GM23338 (cell line): ENCODE data around the gene MEAK7. TPM values are rescaled to one million over a fixed set of nuclear protein-coding genes. Genes with fewer than 3 reads are reported as not detected.

Source experiments
- ATAC-seq: fragments of 200-7000 bp; cut with Tn5 transposase; 3 replicates; pipeline ENCODE4 v1.9.1; 2020
- DNase-seq: peaks from one replicate; pipeline ENCODE4 v3.0.0-alpha.2; 2015; ENCODE audit warnings: low spot score
- H2AFZ ChIP-seq: fragments of 200-600 bp; sonication (generic); 2 replicates; pipeline ENCODE4 v1.8.0; 2016; ENCODE audit warnings: antibody characterized with exemption, mild to moderate bottlenecking, moderate library complexity
- H3F3A ChIP-seq: fragments of 200-600 bp; sonication (generic); replicated peaks from 2 replicates; pipeline ENCODE4 v1.8.0; 2017; ENCODE audit warnings: antibody characterized with exemption, mixed run types, low read depth
- H3K27ac ChIP-seq: fragments of 200-600 bp; sonication (generic); 2 replicates; pipeline ENCODE4 v1.6.1; 2016; ENCODE audit warnings: low read depth
- H3K27me3 ChIP-seq: fragments of 200-600 bp; sonication (generic); 2 replicates; pipeline ENCODE4 v1.8.0; 2016; ENCODE audit warnings: mild to moderate bottlenecking, mixed run types, moderate library complexity; ENCODE audit not compliant: insufficient read depth
- H3K36me3 ChIP-seq: fragments of 200-600 bp; sonication (generic); 2 replicates; pipeline ENCODE4 v1.8.0; 2016; ENCODE audit warnings: mild to moderate bottlenecking; ENCODE audit not compliant: insufficient read depth
- H3K4me1 ChIP-seq: fragments of 200-600 bp; sonication (generic); 2 replicates; pipeline ENCODE4 v1.8.0; 2016; ENCODE audit warnings: mild to moderate bottlenecking, moderate library complexity; ENCODE audit not compliant: insufficient read depth
- H3K4me2 ChIP-seq: fragments of 200-600 bp; sonication (generic); 2 replicates; pipeline ENCODE4 v1.7.1; 2017; ENCODE audit warnings: mixed run types
- H3K4me3 ChIP-seq: fragments of 200-600 bp; sonication (generic); 2 replicates; pipeline ENCODE4 v1.6.1; 2016; ENCODE audit warnings: mixed run types
- H3K79me2 ChIP-seq: fragments of 200-600 bp; sonication (generic); replicated peaks from 2 replicates; pipeline ENCODE4 v1.8.0; 2017; ENCODE audit warnings: mild to moderate bottlenecking; ENCODE audit not compliant: insufficient read depth
- H3K9me2 ChIP-seq: fragments of 200-600 bp; sonication (generic); 2 replicates; pipeline ENCODE4 v1.8.0; 2017; ENCODE audit not compliant: insufficient read depth
- H4K20me1 ChIP-seq: fragments of 200-600 bp; sonication (generic); replicated peaks from 2 replicates; pipeline ENCODE4 v1.8.0; 2017; ENCODE audit warnings: mild to moderate bottlenecking; ENCODE audit not compliant: insufficient read depth
- H3K27ac Mint-ChIP-seq: 2 replicates; pipeline ENCODE4 v1.8.0; 2020; ENCODE audit warnings: inconsistent platforms, mild to moderate bottlenecking, moderate library complexity, mixed read lengths
- H3K27me3 Mint-ChIP-seq: 3 replicates; pipeline ENCODE4 v1.8.0; 2022; ENCODE audit warnings: low read depth, mild to moderate bottlenecking, moderate library complexity, mixed read lengths, inconsistent platforms; ENCODE audit not compliant: insufficient read depth, poor library complexity
- H3K36me3 Mint-ChIP-seq: 3 replicates; pipeline ENCODE4 v1.8.0; 2021; ENCODE audit warnings: low read depth, mild to moderate bottlenecking, inconsistent platforms, moderate library complexity, mixed read lengths
- H3K4me1 Mint-ChIP-seq: 3 replicates; pipeline ENCODE4 v1.8.0; 2020; ENCODE audit warnings: mild to moderate bottlenecking, inconsistent platforms, mixed read lengths
- H3K4me3 Mint-ChIP-seq: 3 replicates; pipeline ENCODE4 v1.8.0; 2021; ENCODE audit warnings: moderate library complexity, mild to moderate bottlenecking, inconsistent platforms, mixed read lengths
- H3K9me3 Mint-ChIP-seq: 3 replicates; pipeline ENCODE4 v1.8.0; 2020; ENCODE audit warnings: moderate library complexity, mild to moderate bottlenecking, inconsistent platforms, mixed read lengths
- CREB1 ChIP-seq: fragments of 250-450 bp; sonication (Bioruptor Pico); IDR thresholded peaks from 2 replicates; pipeline ENCODE4 v1.5.0; 2020; ENCODE audit warnings: low read depth, mild to moderate bottlenecking, moderate library complexity
- CTCF ChIP-seq, 2 experiments: fragments of 200-600 bp in 1 of 2; sonication (generic) in 1 of 2; conservative IDR thresholded peaks; 2 replicates each; pipeline versions ENCODE4 v1.5.1 to v1.6.1; 2016 to 2017; ENCODE audit warnings: antibody characterized with exemption in 2 of 2, low read depth in 2 of 2, mild to moderate bottlenecking in 2 of 2, moderate library complexity in 1 of 2
- EZH2 ChIP-seq: fragments of 200-600 bp; sonication (generic); IDR thresholded peaks from one replicate; pipeline ENCODE4 v1.8.0; 2017; ENCODE audit warnings: antibody characterized with exemption, mild to moderate bottlenecking, low read depth; ENCODE audit not compliant: unreplicated experiment
- EZH2phosphoT487 ChIP-seq: fragments of 200-600 bp; sonication (generic); IDR thresholded peaks from one replicate; pipeline ENCODE4 v1.8.1; 2018; ENCODE audit warnings: antibody characterized with exemption; ENCODE audit not compliant: unreplicated experiment
- JUNB ChIP-seq: IDR thresholded peaks from one replicate; pipeline ENCODE4 v1.6.1; 2016; ENCODE audit warnings: antibody characterized with exemption; ENCODE audit not compliant: unreplicated experiment
- NANOG ChIP-seq: IDR thresholded peaks from 2 replicates; pipeline ENCODE4 v1.6.1; 2016; ENCODE audit warnings: antibody characterized with exemption, borderline replicate concordance
- POLR2AphosphoS5 ChIP-seq: IDR thresholded peaks from 2 replicates; pipeline ENCODE4 v1.6.1; 2016; ENCODE audit warnings: antibody characterized with exemption, low read depth
- REST ChIP-seq: IDR thresholded peaks from one replicate; pipeline ENCODE4 v1.6.1; 2018; ENCODE audit warnings: antibody characterized with exemption; ENCODE audit not compliant: unreplicated experiment
- STAT1 ChIP-seq: IDR thresholded peaks from one replicate; pipeline ENCODE4 v1.6.1; 2016; ENCODE audit warnings: antibody characterized with exemption; ENCODE audit not compliant: unreplicated experiment
- ZNF114 ChIP-seq: fragments of 250-450 bp; sonication (Bioruptor Pico); IDR thresholded peaks from 2 replicates; pipeline ENCODE4 v1.5.0; 2020; ENCODE audit warnings: mild to moderate bottlenecking, moderate library complexity
- ZNF331 ChIP-seq: fragments of 250-450 bp; sonication (Bioruptor Pico); IDR thresholded peaks from 2 replicates; pipeline ENCODE4 v1.5.0; 2020; ENCODE audit warnings: low read depth, mild to moderate bottlenecking, moderate library complexity
- ZNF462 ChIP-seq: fragments of 250-450 bp; sonication (Bioruptor Pico); IDR thresholded peaks from 2 replicates; pipeline ENCODE4 v1.5.0; 2020; ENCODE audit warnings: mild to moderate bottlenecking, moderate library complexity
- polyA plus RNA-seq: library from polyadenylated mRNA; unstranded; fragments of >200 nt; fragmentation: Nextera tagmentation; extraction: Ambion mirVana; gene quantifications from 2 replicates; pipeline ENCODE4 v1.2.1, GENCODE V29; 2016
- total RNA-seq: library from RNA; depleted of rRNA; stranded (reverse); fragments of >200 nt; shearing (Covaris generic); gene quantifications from 2 replicates; pipeline ENCODE4 v1.2.3, GENCODE V29; 2014
- TF ChIP-seq, protein P1 (sequence below): IDR thresholded peaks from 2 replicates; pipeline ENCODE4 v1.6.1; 2016; ENCODE audit warnings: antibody characterized with exemption

MEAK7 gene
- total and polyA plus RNA-seq, 2 experiments from 2014 or later, result 7.5 to 17.2 TPM

DNA sequence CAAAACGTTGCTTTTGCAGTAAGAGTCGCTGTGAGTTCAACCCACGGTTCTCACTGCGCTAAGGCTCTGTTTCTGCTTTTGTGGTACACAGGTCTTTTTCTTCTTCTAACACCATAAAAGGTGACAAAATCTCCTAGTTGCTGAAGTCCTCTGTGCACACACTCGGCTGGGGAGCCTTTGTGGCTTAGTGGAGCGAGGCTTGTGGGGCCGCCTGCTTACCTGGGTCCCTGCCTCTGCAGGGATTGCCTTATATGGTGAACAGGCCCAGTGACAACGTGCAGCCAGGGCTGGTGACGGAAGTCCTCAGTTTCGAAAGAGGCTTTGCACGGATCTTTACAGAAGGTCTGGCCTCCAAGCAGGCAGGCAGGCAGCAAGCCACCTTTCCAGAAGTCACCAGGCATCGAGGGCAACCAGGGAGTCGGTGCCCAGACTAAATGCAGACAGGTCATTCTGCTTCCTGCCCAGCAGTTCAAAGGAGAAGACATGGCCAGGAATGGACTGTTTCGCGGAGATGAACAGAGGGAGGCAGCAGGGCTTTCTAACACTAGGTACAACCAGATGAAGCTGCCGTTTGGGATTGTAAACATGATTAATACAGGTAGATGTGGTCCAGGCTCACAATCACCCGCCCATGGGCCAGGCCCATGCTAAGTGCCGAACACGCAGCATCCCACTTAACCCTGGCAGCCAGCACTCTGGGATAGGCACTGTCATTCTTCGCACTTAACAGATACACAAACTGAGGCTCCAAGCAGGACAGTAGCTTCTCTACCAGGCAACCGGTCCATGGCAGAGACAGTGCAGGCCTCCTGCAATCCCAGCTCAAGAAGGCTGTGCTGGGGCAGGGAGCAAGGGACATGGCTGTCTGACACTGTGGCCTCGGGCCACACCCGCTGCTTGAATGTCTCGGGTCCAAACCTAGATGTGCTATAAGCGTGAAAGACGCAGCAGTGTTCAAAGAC, 10.7 kb upstream of the MEAK7 start:
- Histone ChIP-seq H4K20me1 (no peaks in the 10 kb centered on the region), H3F3A (0 out of 2 replicates have a peak, but pooled peaks cover 3% of the 10 kb centered on the region), H3K27me3 (no peaks in the 10 kb centered on the region), H3K79me2 (no peaks in the 10 kb centered on the region), H3K36me3 (no peaks in the 10 kb centered on the region), H3K4me1 (peaks cover 6% of the 10 kb centered on the region; the same call in 1 of the 2 replicates), H3K4me2 (0 out of 2 replicates have a peak overlapping the region, but pooled peaks have one; percentile 20), H3K27ac (no peak overlapping the region), H2AFZ (peak overlapping the region; percentile 94), H3K9me2 (no peaks in the 10 kb centered on the region), H3K4me3 (no peak overlapping the region)
- H3K27me3 Mint-ChIP-seq, result peaks cover 13% of the 10 kb centered on the region
- DNase-seq (no peak), ATAC-seq (peak; percentile 55)
- no peak overlapping the region for H3K27ac Mint-ChIP-seq
- H3K4me1 Mint-ChIP-seq, result peaks cover 24% of the 10 kb centered on the region
- TF ChIP-seq, protein P1, sequence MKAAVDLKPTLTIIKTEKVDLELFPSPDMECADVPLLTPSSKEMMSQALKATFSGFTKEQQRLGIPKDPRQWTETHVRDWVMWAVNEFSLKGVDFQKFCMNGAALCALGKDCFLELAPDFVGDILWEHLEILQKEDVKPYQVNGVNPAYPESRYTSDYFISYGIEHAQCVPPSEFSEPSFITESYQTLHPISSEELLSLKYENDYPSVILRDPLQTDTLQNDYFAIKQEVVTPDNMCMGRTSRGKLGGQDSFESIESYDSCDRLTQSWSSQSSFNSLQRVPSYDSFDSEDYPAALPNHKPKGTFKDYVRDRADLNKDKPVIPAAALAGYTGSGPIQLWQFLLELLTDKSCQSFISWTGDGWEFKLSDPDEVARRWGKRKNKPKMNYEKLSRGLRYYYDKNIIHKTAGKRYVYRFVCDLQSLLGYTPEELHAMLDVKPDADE, result no peak
- TF ChIP-seq ZNF114 (CRISPR knock-in tag) (no peak), REST (no peak), ZNF462 (CRISPR knock-in tag) (no peak), POLR2AphosphoS5 (no peak), NANOG (no peak), STAT1 (no peak), ZNF331 (no peak), CREB1 (CRISPR knock-in tag) (no peak), JUNB (no peak), EZH2phosphoT487 (no peak), EZH2 (no peak), CTCF (conservative IDR thresholded peaks at IDR 0.05; ENCODE audit: low read depth in 2 of 2) (no peak)
- no peaks in the 10 kb centered on the region for H3K36me3 Mint-ChIP-seq
- H3K4me3 Mint-ChIP-seq, result no peak overlapping the region; the same call in 2 of the 3 replicates
- no peaks in the 10 kb centered on the region for H3K9me3 Mint-ChIP-seq
